LNCAP (cell line): ENCODE data around the gene C4BPB.

Experiments
- TF ChIP-seq, protein P1 (sequence below): fragments of 450-650 bp; IDR thresholded peaks from 2 replicates; pipeline ENCODE4 v1.5.1; 2017; ENCODE audit warnings: mild to moderate bottlenecking

Gene C4BPB

DNA sequence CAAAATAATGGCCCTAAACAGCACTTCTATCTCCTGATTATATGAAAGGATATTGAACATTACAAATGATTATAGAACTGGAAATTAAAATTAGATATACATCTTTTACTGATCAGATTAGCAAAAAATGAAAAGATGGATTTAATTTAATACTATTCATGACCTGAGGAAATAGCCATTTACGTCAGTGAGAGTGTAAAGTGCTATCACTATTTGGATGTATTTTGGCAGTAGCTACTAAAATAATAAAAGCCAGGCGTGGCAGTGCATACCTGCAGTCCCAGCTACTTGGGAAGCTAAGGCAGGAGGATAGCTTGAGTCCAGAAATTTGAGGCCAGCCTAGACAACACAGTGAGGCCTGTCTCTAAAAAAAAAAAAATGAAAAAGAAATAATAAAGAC is 5.3 kb downstream of the C4BPB start:
- TF ChIP-seq, protein P1, sequence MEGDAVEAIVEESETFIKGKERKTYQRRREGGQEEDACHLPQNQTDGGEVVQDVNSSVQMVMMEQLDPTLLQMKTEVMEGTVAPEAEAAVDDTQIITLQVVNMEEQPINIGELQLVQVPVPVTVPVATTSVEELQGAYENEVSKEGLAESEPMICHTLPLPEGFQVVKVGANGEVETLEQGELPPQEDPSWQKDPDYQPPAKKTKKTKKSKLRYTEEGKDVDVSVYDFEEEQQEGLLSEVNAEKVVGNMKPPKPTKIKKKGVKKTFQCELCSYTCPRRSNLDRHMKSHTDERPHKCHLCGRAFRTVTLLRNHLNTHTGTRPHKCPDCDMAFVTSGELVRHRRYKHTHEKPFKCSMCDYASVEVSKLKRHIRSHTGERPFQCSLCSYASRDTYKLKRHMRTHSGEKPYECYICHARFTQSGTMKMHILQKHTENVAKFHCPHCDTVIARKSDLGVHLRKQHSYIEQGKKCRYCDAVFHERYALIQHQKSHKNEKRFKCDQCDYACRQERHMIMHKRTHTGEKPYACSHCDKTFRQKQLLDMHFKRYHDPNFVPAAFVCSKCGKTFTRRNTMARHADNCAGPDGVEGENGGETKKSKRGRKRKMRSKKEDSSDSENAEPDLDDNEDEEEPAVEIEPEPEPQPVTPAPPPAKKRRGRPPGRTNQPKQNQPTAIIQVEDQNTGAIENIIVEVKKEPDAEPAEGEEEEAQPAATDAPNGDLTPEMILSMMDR = no peak

DNA sequence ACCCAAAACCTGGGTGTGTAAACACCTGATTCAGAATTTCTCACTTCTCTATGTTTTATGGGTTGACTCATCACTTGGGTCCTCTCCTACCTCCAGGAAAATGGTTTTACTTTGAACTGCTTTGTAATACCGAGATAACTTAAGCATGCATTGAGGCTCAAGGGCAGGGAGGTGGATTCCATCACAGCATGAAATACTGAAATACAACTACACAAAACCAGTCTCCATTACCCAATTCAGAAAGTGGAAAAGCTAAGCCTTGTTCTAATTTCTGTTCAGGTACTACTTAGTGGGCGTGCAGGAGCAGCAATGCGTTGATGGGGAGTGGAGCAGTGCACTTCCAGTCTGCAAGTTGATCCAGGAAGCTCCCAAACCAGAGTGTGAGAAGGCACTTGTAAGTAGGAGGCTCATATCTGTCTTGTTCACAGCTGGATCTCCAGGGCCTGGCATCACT is 9.2 kb downstream of the C4BPB start:
- TF ChIP-seq, protein P1 = no peak

DNA sequence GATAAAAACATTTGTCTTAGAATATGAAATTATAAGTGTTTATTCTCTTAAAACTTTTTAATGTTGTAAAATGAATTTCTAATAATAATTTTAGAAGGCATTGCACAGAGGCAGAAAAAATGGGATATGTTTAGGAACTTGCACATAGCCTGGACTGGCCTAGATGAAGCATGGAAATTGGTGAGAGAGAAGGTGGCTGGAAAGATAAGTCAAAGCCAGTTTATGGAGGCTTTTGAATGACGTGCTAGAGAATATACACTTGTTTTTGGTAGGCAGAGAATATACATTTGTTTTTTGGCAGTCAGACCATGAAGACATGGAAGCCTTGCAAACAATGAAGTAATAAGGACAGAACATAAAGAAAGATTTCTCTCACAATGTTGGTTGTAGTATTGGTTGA is 13.1 kb downstream of the C4BPB start:
- TF ChIP-seq, protein P1 = no peak

DNA sequence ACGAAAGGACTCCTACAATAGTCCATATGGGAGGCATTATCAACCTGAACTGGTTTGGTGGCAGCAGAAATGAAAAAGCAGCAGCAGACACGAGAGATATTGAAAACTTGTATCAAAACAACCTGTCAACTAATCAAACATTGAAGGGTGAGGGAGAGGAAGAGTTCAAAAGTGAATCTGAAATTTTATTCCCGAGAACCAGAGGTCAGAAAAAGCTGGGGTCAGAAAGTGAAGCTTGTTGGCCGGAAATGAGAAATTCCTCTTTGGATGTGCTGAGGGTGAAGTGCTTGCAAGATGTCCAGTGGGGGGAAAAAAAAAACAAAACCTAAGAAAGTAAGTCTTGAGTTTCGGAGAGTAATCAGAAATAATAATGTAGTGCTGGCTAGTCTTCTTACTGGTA is 13.5 kb downstream of the C4BPB start:
- TF ChIP-seq, protein P1 = no peak

DNA sequence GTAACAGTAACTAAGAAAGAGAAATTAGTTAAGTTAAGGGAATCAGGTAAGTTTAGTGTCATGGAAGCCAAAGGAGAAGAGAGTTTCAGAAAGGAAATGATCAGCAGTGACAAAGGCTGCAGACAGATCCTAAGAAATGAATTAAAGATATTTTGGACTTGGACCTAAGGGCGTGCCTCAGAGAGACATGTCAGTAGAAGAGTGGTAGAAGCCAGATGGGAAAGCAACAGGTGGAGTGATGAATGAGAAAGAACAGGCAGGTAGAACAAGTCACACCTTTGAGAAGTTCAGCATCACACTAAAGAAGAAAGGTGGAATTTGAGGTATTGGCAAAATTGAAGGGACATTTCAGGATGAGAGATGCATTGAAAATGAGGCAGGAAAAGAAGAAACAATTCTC is 14.0 kb downstream of the C4BPB start:
- TF ChIP-seq, protein P1 = no peak

DNA sequence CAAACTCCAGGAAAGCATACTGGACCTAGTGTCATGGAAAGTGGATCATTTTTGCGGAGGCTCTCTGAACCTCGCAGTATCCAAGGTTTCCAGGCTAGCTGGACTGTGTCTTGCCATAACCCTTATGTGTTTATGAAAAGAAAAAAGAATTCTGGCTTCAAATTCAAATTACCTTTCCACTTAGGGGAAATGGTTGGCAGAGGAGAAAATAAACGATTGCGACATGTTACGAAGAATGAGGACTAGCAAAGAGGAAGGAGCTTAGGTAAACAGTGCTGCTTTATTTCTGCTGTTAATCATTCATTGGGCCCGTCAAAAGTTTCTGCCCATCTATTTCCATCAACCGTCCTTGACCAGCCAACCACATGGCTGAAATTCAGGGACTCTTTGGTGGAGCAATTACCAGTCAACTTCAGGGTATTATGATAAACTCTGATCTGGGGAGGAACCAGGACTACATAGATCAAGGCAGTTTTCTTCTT is 15.3 kb downstream of the C4BPB start, which contains the start of gene C4BPA:
Gene C4BPA, plus strand, starts transcription at position 342 of the 482 bp plus-strand sequence. CDS start 8,793 bp downstream, outside the sequence.
- TF ChIP-seq, protein P1 = no peak

DNA sequence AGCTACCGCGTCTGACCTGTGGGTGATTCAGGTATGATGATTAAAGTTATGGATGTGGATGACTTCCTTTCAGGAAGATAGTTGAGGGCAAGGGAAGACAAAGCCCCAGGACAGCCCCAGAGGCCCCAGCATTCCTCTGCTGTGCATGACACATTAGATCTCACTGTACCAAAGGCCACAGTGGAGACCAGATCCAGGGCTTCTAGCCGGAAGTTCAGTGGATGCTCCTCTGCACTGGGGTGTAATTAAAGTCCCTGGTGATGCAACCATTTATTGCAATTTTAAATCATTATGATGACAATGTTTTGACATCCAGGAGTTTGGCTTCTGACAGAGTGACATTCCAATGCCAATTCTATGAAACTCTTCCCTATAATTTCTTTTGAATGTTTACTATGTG is 20.3 kb downstream of the C4BPB start:
- TF ChIP-seq, protein P1 = no peak

DNA sequence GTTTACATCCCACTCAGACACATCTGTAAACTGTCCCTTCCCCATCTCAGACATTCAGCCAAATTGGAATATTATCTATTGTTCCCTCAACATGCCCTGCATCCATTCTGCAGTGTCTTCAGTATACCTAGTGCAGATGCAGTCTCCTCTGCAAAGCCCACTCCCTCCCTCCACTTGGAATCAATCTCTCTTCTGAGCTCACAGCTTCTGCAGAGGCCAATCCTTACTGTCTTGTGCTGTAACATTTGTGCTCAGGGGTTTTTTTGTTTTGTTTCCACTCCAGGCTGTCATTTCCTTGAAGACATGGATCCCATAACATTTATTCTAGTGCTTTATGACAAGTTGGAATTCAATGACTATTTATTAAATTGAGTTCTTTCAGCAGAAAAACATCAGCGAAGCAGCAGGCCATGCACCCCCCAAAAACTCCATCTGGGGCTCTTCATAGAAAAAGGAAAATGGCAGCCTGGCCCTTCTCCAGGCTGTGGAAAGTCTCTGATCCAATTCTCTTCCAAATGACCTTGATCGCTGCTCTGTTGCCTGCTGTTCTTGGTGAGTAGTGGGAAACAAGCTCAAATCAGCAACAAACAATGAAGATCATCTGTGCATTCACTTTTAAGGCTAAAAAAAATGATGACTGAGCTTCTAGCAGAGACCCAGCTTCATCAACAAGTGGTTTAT is 24.1 kb downstream of the C4BPB start:
- TF ChIP-seq, protein P1 = no peak
